ENCODE results near the gene ANTXR2. TPM values are rescaled to one million over a fixed set of nuclear protein-coding genes. Genes with fewer than 3 reads are reported as not detected.
A peak's percentile ranks its signal among the peaks of the same experiment; 100 is the strongest.

Gene ANTXR2
- total RNA-seq, 1 donor from 2014 or later: 64.6 TPM

GRCh38 chr4:79883290-79883689, 189.7 kb downstream of the ANTXR2 start:
- H3K4me3 ChIP-seq: no peak overlapping the region
- no peaks in the 10 kb centered on the region for H3K4me1 ChIP-seq
- TF ChIP-seq POLR2AphosphoS5 (IDR thresholded peaks at IDR 0.05; ENCODE audit: insufficient read depth in 1 of 2, low read depth in 1 of 2) (no peak), POLR2A (IDR thresholded peaks at IDR 0.05) (no peak)
- TF ChIP-seq, protein P1, sequence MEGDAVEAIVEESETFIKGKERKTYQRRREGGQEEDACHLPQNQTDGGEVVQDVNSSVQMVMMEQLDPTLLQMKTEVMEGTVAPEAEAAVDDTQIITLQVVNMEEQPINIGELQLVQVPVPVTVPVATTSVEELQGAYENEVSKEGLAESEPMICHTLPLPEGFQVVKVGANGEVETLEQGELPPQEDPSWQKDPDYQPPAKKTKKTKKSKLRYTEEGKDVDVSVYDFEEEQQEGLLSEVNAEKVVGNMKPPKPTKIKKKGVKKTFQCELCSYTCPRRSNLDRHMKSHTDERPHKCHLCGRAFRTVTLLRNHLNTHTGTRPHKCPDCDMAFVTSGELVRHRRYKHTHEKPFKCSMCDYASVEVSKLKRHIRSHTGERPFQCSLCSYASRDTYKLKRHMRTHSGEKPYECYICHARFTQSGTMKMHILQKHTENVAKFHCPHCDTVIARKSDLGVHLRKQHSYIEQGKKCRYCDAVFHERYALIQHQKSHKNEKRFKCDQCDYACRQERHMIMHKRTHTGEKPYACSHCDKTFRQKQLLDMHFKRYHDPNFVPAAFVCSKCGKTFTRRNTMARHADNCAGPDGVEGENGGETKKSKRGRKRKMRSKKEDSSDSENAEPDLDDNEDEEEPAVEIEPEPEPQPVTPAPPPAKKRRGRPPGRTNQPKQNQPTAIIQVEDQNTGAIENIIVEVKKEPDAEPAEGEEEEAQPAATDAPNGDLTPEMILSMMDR (IDR thresholded peaks at IDR 0.05): no peak
- H3K27me3 ChIP-seq: no peaks in the 10 kb centered on the region
- DNase-seq (ENCODE audit: extremely low spot score in 2 of 2): no peak
- H3K27ac ChIP-seq: no peak overlapping the region
- H3K36me3 ChIP-seq: no peaks in the 10 kb centered on the region
- intact Hi-C loops (cut with DNase I): no loop called here
- H3K9me3 ChIP-seq: no peaks in the 10 kb centered on the region

GRCh38 chr4:79882806-79883205, 190.2 kb downstream of the ANTXR2 start:
- no peak overlapping the region for H3K4me3 ChIP-seq
- intact Hi-C loops (cut with DNase I): no loop called here

GRCh38 chr4:79881407-79881806, 191.6 kb downstream of the ANTXR2 start:
- no peak for DNase-seq (ENCODE audit: extremely low spot score in 2 of 2)
- intact Hi-C loops (cut with DNase I): no loop called here
- H3K27ac ChIP-seq: no peak overlapping the region
- no peaks in the 10 kb centered on the region for H3K9me3 ChIP-seq
- H3K4me3 ChIP-seq: no peak overlapping the region
- TF ChIP-seq POLR2AphosphoS5 (IDR thresholded peaks at IDR 0.05; ENCODE audit: insufficient read depth in 1 of 2, low read depth in 1 of 2) (no peak), POLR2A (IDR thresholded peaks at IDR 0.05) (no peak)
- TF ChIP-seq, protein P1 (IDR thresholded peaks at IDR 0.05): no peak
- H3K36me3 ChIP-seq: no peaks in the 10 kb centered on the region
- no peaks in the 10 kb centered on the region for H3K27me3 ChIP-seq
- H3K4me1 ChIP-seq: no peaks in the 10 kb centered on the region

More at GRCh38 chr4:79882806-79883205, 190.2 kb downstream of the ANTXR2 start:
- DNase-seq (ENCODE audit: extremely low spot score in 2 of 2): no peak
- H3K27ac ChIP-seq: no peak overlapping the region
- TF ChIP-seq, protein P1 (IDR thresholded peaks at IDR 0.05): no peak
- TF ChIP-seq POLR2AphosphoS5 (IDR thresholded peaks at IDR 0.05; ENCODE audit: insufficient read depth in 1 of 2, low read depth in 1 of 2): no peak
- no peak for TF ChIP-seq POLR2A (IDR thresholded peaks at IDR 0.05)
- H3K27me3 ChIP-seq: no peaks in the 10 kb centered on the region
- H3K36me3 ChIP-seq: no peaks in the 10 kb centered on the region
- H3K4me1 ChIP-seq: no peaks in the 10 kb centered on the region
- no peaks in the 10 kb centered on the region for H3K9me3 ChIP-seq

- Histone ChIP-seq H3K4me3 (no peak overlapping the region), H3K4me1 (no peaks in the 10 kb centered on the region), H3K9me3 (no peaks in the 10 kb centered on the region), H3K36me3 (no peaks in the 10 kb centered on the region), H3K27ac (no peak overlapping the region), H3K27me3 (no peaks in the 10 kb centered on the region)
- DNase-seq (ENCODE audit: extremely low spot score in 2 of 2): no peak
- TF ChIP-seq, protein P1 (IDR thresholded peaks at IDR 0.05): no peak
- no peak for TF ChIP-seq POLR2AphosphoS5 (IDR thresholded peaks at IDR 0.05; ENCODE audit: insufficient read depth in 1 of 2, low read depth in 1 of 2)
- no peak for TF ChIP-seq POLR2A (IDR thresholded peaks at IDR 0.05)
- intact Hi-C loops (cut with DNase I): no loop called here
These were observed 195.5 kb downstream of the ANTXR2 start for GRCh38 chr4:79877511-79877910.

- no peaks in the 10 kb centered on the region for H3K4me1 ChIP-seq
- H3K36me3 ChIP-seq: no peaks in the 10 kb centered on the region
- H3K9me3 ChIP-seq: no peaks in the 10 kb centered on the region
- TF ChIP-seq POLR2AphosphoS5 (IDR thresholded peaks at IDR 0.05; ENCODE audit: insufficient read depth in 1 of 2, low read depth in 1 of 2): peak in 1 of 2 donors; percentile 17
- no peak for TF ChIP-seq POLR2A (IDR thresholded peaks at IDR 0.05)
- TF ChIP-seq, protein P1 (IDR thresholded peaks at IDR 0.05): no peak
- no peak overlapping the region for H3K4me3 ChIP-seq
- H3K27me3 ChIP-seq: no peaks in the 10 kb centered on the region
- peak overlapping the region; percentile 25 for H3K27ac ChIP-seq
- DNase-seq (ENCODE audit: extremely low spot score in 2 of 2): no peak
- intact Hi-C loops (cut with DNase I): no loop called here
These were observed 197.6 kb downstream of the ANTXR2 start for GRCh38 chr4:79875344-79875899.

All from vagina (tissue), 2 donors.